Activated CD8-positive, alpha-beta memory T cell treated with anti-CD3 and anti-CD28 coated beads for 4 hours (primary cell): ENCODE measurements around the gene YIPF5.

Source experiments
- DNase-seq, 2 donors: peaks; one replicate each; pipeline ENCODE4 v3.0.0-alpha.2; 2020; ENCODE audit warnings: low read depth in 2 of 2

YIPF5 gene

DNA sequence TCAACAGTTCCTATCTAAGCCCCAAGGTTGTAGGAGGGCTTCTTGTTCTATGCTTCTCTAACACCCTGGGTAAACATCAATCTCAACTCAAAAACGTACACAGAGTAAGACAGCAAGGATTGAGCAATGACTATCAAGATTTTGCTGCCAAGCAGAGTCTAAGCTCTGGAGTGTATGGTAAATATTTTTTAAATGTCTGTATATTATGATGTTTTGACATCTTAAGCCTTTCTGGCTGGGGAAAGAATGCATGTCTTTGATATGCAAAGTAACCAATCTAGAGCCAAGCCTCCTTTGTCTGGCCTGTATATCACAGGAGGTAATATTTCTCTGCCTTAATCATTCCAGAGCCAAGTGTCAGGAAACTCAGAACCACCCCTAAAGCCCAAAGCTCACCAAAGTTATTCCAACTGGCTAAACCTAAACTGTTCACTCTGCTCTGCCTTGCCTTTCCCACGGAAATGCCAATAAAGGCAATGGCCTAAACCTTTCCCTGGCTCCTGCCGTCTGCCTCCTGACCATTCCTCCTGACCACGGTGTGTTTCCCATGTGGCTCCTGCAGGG lies 45.2 kb downstream of the YIPF5 start:
- DNase-seq, result no peak

DNA sequence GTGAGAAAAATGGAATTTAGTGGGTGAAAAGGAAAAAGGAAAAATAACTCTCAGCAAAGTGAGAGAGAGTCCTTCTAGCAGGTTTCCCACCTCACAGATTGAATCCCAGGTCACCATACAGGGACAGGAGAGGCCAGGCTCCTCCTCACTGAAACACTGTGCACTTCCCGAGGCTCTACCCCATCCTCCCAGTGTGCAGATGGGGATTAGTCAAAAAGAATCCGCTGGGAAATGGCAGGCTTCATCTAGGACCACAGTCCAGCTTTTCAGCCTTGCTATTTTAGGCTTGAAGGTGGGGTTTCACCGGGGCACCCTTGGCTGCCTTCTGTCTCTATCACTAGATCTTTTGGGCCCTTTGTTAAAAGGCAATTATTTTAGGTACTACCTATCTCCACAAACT lies 47.8 kb downstream of the YIPF5 start:
- no peak for DNase-seq

DNA sequence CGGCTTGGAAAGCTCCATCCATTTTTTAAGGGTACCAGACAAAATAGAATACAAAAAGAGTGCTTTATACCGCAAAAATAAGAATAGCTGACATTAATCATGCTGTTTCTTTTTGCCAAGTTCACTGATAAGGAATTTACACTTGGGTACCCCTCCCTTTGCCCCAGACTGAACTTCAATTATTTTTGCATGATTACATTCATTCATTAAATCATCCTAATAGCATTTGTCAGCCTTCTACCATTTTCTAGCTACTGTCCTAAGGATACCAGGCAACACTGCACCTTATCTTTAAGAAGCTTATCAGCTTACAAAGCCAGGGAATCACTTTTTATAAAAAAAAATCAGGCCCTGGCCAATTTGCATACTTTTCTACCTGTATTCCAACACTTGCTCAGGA lies 48.4 kb downstream of the YIPF5 start:
- no peak for DNase-seq

DNA sequence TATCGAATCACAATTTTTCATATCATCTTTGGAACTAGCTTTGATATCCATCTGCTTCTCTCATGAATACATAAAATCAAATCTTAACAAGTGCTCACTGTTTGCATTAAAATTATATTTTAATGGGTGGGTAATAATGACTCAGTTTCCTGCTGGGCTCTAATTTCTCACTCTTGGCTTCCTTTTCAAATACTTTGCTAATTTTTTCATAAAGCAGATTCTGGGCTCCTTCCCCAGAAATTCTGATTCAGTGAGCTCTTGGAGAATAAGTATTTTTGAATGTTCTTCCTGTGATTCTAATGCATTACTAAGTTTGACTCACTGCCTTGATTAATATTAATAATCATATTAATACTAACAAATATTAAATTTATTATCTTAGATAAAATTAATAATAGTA lies 48.9 kb downstream of the YIPF5 start:
- DNase-seq, result no peak

DNA sequence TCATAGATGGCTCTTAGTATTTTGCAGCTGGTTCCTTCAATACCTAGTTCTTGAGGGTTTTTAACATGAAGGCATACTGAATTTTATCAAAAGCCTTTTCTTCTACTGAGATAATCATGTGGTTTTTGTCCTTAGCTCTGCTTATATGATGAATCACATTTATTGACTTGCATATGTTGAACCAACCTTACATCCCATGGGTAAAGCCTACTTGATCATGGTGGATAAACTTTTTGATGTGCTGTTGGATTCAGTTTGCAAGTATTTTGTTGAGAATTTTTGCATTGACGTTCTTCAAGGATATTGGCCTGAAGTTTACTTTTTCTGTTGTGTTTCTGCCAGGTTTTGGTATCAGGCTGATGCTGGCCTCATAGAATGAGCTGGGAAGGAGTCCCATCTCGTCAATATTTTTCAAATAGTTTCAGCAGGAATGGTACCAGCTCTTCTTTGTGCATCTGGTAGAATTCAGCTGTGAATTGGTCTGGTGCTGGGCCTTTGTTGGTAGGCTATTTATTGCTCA lies 49.7 kb downstream of the YIPF5 start:
- DNase-seq, result no peak

DNA sequence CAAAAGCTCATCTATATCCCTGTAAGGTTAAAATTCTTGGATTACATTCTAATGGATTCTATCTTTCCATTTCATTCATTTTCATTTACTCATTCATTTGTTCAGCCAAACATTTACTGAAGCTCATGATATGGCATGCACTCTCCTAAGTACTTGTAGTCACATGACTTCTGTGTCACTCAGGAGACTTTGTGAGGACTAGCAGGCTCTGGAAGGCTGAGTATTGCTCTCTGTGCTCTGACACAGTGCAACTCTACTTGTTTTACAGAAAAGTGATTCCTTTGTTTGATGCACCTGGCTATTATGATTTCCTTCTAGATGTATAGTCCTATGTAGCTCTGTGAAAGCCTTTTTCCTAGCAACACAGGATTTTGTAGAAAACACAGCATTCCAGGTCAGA lies 53.0 kb downstream of the YIPF5 start:
- DNase-seq, result no peak

- DNase-seq, result no peak
These were observed 55.9 kb downstream of the YIPF5 start for GRCh38 chr5:144114571-144114970.
